HG03175 (cell line): ENCODE data around the gene FN1.
"Not testable (repeated sequence)": the region's sequence is repeated elsewhere in the genome, so short reads cannot be mapped to it uniquely, and the experiment has no call there.

ENCODE experiments used
- ATAC-seq: cut with Tn5 transposase; IDR thresholded peaks from one replicate; pipeline ENCODE4 v1.9.1; 2021; ENCODE audit warnings: mild to moderate bottlenecking, moderate library complexity; ENCODE audit not compliant: unreplicated experiment

Gene FN1

DNA sequence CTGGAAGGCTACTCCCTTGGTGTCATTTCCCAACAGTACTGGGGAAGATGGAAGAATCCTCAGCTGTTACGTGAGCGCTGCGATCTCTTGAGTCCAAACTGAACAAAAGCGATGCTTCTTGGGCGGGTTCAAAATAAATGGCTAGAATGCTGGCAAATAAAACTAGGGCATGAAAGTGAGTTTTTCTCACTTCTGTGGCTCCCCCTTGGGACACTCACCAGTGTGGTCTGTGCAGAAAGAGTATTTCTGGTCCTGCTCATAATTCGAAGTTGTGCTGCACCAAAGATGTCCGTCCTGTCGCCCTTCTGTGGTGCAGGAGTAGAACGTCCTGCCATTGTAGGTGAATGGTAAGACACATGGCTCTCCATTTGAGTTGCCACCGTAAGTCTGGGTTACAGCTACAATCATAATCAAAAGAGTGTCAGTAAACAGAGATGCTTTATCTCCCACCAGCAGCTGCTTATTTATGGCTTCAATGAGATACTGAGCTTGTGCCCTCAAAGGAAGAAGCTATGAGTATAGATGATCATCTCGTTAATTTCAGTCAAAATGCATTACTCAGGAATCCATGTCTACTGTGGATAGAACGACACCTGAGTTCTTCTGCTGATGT lies 11.8 kb downstream of the FN1 start:
- ATAC-seq: no peak

DNA sequence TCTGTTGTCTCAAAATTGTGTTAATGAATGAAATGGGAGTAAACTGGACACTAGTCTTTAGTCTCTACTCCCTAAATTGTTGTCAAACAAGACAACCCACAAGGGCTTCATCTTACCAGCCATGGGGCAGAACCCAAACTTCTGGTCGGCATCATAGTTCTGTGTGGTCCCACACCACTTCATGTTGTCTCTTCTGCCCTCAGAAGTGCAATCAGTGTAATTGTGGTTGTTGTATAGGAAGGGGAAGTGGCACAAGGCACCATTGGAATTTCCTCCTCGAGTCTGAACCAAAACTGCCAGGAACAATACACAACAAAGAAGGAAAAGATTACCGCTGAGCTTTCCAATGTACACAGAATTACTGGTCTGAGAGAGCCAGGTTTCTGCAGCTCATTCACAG lies 12.6 kb downstream of the FN1 start:
- ATAC-seq: no peak

DNA sequence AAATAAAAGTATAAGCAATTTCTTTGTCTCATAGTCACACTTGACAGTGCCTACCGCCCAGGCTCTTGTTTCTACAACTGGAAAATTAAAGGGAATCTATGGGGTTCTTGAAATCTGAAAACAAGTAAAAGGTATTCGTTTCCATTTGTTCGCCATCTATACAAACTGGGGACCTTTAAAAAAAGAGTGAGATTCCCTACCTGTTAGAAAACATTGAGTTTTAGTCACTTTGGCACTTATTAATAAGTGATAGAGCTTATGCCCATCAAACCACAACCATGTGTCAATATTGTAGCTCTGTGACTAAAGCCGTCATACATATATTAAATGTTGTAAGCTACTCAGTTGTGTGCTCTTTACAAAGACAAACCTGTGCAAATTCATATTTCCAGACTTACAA lies 13.2 kb downstream of the FN1 start:
- no peak for ATAC-seq

DNA sequence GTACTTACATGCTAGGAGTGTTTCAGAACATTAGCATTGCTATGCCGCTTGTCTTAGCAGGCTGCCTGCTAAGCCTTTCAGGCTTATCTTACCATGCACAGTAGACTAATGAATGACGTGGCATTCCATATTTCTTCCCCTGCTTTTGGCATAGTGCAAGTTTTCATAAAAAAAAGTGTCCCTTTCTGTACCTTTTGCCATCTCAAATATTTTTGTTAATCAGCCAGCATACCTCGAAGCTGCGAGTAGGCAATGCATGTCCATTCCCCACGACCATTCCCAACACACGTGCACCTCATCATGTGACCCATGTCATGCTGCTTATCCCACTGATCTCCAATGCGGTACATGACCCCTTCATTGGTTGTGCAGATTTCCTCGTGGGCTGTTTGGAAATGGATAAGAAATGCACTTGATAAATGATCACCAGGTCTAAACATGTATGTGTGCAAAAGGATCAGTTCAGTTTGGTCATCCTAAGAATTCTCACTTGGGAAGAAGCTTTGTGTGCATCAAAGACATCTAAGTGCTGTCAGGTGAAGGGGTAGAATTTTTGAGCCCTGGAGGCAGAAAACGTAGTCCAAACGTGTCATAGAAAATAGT lies 13.9 kb downstream of the FN1 start:
- no peak for ATAC-seq

DNA sequence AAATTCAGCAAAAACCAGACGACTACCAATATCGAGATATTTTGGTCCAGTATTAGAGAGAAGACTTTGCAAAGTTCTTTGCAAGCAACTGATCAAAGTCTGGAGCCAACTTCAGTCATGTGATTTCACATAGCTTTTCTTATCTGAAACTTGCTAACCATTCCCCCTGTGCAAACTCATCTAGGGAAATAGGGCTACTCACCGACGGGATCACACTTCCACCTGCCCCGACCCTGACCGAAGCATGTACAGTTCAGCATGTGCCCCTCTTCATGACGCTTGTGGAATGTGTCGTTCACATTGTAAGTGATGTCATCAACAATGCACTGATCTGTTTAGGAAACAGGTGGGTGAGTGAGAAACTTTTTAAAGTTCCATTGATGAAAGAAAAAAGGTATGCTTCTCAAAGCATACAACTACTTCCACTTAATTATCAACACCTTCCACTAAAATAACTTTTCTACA lies 15.4 kb downstream of the FN1 start:
- no peak for ATAC-seq

DNA sequence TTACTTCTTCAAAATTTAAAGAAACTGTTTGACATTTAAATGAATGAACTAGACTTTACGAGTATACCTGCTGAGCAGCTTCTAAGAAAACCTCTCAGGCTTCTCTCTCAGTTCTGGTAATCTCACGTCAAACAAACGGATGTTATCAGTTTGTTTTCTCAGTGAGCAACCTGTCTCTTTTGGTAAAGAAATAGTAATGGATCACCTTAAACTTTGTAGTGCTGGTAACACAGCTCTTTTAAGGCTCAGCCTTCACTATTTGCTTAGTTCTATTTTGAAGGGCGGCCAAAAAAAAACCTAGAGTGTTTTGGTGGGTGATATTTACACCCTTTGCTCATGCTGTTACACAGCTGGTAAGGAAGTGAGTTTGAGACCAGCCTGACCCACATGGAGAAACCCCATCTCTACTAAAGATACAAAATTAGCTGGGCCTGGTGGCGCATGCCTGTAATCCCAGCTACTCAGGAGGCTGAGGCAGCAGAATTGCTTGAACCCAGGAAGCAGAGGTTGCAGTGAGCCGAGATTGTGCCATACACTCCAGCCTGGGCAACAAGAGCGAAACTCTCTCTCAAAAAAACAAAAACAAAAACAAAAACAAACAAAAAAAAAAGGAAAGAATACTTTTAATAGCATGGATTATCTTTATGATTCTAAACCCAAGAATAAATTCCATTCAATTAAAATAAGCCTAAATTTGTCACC lies 15.9 kb downstream of the FN1 start:
- ATAC-seq: no peak

DNA sequence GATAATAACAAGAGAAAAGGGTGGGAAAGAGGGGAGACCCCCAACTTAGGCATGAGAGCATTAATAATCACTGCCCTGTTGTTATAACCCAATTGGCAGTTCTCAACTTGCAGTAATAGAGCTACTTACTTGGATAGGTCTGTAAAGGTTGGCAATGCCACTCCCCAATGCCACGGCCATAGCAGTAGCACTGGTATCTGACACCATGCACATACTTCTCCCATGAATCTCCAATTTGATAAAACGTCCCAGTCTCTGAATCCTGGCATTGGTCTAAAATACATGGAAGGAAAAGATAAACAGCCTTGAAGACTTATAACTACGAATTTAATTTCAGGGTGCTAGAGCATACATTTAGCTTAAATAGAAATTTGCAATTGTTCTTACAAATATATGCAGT lies 16.8 kb downstream of the FN1 start:
- no peak for ATAC-seq

DNA sequence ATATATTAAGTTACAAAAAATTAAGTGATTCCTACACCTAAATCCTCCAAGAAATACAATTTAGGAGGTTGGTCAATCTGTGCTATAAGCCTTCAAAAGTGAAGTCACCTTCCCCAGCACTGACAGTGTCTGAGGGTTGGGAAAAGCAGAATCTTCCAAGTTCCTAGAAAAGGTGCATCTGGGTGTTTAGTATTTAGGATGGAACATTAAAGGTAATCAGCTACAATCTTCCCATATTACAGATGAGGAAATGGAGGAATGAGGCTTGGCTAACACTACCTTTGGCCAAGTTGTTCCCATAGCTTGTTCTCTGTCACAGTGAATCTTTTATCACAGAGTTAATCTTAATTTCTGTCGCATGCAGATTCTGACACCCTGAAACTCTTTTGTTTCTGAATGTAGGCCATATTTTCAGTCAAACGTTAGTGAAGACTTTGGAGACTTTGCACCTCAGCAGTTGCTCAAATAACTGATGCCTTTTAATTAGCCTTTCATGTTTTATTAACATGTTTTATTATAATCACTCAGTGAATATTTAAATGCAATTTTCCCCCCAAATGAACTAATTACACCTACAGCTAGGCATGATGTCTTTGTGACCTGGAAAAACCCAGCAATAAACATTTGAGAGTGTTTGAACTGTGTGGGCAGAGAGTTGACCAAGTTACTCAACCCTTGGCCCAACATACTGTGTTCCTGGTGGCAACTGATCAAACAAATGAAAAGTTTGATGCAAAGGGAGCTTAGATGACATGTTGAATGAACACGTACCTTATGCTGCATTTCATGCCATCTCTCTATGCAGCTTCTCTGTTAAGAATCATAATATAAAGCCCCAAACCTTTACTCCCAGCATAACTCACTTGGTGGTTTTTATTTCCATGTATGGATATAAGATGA lies 17.6 kb downstream of the FN1 start:
- ATAC-seq: no peak

DNA sequence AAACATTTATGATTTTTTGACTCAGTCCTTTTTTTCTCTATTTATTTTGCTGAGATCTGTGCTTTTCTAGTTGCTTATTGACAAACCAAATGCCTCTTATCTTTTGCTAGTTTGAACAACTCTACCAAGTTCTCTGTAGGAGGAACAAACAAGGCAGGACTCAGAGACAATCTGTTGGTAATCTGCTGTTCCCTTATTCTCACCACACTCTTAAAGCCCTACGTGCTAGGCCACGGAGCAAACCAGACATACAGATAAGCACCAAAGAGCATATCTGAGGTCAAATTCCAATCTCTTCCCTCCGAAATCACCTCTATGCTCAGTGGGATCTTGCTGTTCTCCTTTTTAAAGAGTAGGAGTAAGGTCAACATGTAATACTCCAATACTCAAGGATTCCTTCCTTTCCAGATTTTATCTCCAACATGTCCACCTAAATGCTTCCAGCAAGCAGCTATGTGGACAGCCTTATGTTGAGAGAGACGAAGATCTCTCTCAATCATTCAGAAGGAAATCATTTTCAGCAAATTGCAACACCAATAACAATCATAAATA lies 18.4 kb downstream of the FN1 start:
- ATAC-seq: no peak

DNA sequence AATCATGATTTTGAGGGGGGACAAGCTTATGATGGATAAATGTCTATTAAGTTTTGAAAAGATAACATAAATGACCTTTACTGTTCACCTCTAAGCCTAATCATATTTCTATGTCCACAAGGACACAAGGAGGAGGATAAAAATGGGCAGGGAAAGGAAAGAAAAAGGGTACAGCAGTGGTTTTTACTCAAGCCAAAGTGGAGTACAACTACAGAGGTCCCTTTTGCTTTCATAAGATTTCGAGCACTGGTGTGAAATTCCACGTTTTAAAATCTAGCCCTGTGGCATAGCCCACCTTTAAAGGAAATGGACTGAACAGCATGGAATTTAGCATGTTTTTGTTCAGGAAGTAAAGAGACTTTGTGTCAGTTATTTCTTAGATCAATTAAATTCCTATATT lies 19.2 kb downstream of the FN1 start:
- ATAC-seq: no peak

DNA sequence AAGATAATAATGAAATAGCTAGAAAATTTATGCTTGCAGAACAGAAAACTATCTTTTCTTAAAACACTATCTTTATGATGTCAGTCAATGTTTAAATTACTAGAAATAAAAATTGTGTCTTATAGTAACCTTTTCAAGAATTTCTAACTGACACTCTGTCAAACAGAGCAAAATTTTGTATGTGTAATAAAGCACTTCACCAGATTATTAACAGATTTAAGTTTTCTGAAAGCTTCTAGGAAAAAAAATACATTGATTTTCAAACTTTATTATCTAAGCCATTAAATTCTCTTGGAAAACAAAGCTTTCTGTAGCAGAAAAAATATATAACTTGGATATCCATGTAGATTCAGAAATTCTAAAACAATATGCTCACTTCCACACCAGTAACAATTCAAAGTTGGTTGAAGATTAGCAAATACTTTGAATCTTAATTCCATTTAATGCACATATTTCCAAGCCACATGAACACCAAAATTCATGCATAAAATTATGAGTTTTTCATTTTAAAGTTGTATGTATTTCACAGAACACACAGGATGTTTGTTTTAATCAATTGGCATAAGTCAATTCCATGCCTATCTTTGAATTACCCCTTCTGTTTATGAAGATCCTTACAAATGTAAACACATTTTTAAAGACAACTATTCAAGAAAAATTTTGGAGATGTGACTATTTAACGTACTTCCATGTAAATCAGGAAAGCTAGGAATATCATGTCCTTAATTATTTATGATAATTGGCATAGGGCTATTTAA lies 19.9 kb downstream of the FN1 start:
- no peak for ATAC-seq

DNA sequence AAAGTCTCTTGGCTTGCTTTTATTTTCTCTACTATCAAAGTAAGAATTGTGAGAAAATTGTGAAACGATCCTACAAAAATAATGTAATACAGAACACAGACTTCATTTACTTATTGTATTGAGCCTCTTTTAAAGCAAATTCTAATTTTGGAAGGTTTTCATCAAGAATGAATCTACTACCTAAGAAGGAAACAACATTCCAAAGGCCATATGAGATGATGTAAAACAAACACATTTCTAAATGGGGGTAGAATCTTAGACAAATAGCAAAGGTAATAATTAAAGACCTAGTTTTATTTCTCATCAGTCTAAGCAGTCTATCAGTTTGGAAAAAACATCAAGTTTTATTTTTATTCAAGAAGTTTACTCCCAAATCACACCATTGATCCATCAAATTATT lies 20.6 kb downstream of the FN1 start:
- ATAC-seq: no peak

DNA sequence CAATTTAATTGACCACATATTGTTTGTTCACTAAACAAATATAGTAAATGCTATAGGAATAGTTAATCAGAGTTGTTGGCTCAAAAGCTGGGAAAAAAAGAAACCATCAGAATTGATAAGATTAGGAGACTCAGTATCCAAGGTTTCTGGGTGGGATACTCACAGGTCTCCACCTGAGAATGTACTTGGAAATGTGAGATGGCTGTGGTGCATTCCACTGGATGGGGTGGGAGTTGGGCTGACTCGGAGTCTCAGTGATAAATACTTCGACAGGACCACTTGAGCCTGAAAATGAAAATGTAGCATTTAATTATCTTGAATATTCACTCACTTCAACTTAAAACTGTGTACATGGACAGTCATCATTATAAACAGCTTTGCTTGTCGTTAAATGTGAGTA lies 21.2 kb downstream of the FN1 start:
- no peak for ATAC-seq

DNA sequence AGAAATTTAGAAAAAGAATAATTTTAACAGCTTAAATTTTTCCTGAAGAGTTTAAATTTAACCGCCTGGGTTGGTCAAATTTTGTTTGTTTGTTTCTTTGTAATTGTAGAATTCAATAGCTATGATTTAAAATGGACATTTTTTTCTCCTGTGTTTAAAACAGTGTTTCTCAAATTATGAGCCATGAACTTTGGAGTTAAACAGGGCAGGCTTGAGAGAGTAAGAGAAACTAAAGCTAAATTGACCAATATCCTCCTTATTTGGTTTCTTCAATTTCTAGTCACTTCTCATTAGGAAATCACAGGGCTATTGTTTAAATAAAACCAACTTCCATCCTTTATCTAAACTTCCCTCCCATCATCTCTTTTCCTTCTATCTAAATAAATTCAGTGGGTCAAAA lies 21.9 kb downstream of the FN1 start:
- ATAC-seq: no peak

DNA sequence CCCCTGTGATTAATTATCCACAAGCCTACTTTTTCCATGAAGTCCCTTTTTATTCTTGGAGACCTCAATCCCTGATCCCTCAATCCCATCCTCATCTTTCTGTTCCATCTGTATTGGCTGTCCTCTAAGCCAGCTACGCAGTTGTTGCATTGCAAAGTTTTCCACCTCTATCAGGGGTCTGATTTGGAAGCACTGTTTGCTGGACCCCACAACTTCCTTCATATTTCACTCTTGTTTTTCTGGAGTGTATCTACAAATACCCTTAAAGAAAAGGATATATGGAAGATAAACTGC lies 22.4 kb downstream of the FN1 start:
- no peak for ATAC-seq

DNA sequence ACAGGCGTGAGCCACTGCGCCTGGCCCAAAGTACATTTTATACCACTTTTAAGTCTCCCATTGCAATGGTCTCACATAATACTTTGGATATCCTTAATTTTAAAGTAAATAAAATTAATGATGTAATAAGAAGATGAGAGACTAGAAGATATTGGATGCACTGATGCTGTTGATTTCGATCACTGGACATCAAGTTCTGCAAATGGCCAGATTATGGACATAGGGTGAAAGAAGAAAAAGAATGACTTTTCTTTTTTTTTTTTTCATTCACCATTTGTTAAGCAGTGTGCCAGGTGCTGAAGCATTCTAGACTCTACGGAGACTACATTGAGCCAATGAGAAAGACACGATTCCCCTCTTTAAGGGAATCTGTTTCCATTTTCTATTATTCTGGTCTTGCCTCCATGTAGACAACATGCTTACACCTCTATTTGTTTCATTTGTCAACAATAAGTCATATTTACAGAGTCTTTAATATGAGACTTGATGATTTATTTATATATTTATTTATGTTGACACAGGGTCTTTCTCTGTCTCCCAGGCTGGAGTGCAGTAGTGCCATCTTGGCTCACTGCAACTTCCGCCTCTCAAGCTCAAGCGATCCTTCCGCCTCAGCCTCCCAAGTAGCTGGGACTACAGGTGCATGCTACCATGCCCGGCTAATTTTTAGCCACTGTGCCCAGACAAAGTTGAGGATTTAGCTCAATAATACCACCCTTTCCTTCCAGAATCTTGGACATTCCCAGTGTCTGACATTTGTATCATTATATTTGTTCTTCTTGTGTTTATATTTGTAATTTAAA lies 23.7 kb downstream of the FN1 start:
- no peak for ATAC-seq

DNA sequence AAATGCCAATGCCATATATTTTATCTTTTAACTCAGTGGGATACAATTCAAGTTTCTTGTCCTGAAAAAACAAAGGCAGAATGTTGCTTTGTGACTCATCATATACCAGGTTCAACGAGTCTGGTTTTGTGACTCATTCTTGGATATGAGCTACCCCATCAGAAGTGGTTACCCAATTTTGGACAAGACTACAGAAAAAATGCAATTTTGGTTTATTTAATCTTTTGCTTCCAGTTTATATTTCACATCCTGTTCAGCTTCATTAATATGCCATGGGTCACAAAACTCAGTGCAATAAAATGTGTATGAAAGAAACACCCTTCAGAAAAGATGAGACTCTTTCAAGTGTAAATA lies 25.0 kb downstream of the FN1 start:
- ATAC-seq: no peak

DNA sequence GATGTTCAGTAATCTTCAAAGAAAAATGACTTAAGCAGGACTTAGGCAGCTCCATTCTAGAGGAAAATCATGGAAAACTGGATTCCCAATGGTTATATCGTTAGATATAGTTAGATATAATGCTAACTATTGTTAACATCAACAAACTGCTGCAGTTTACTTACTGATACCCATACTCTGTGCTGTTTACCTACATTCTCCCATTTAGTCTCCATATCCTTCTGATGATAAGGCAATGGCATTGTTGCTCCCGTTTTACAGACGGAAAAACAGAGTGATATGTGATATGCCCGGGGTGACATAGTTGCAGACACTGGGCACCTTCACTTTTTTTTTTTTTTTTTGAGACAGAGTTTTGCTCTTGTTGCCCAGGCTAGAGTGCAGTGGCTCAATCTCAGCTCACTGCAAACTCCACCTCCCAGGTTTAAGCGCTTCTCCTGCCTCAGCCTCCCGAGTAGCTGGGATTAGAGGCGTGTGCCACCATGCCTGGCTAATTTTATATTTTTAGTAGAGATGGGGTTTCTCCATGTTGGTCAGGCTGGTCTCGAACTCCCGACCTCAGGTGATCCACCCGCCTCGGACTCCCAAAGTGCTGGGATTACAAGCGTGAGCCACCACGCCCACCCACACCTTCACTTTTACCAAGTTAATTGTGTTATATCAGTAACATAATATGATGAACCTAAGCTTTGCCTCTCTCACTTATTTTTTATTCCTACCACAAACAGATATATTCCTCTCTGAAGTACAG lies 25.5 kb downstream of the FN1 start:
- ATAC-seq: not testable (repeated sequence)
